RWPE1 (cell line): ENCODE data around the gene C19orf47.

ENCODE experiments used
- CTCF ChIA-PET: fragments of 350-600 bp; sonication (Branson Sonifier 250); formaldehyde crosslinking; extraction: SDS; loops from one replicate; lab custom pipeline; 2021; lab: Yijun Ruan, JAX
- POLR2A ChIA-PET: fragments of 400-600 bp; formaldehyde crosslinking; extraction: SDS; loops from one replicate; lab custom pipeline; 2020; ENCODE audit warnings: antibody characterized with exemption; ENCODE audit not compliant: low non-redundant PET; lab: Yijun Ruan, JAX
- DNase-seq: peaks from one replicate; pipeline ENCODE4 v3.0.0; 2012; ENCODE audit warnings: low spot score
- H3K27ac ChIP-seq: fragments of 450-650 bp; 2 replicates; pipeline ENCODE4 v1.5.1; 2017
- CTCF ChIP-seq: fragments of 450-650 bp; conservative IDR thresholded peaks from 2 replicates; pipeline ENCODE4 v1.5.1; 2017; ENCODE audit warnings: low read depth, mild to moderate bottlenecking

The C19orf47 gene

GRCh38 chr19:40272261-40272660, 75.9 kb downstream of the C19orf47 start:
- POLR2A ChIA-PET = no interaction called here
- CTCF ChIA-PET = no interaction called here
- H3K27ac ChIP-seq = no peak overlapping the region
- no peak for DNase-seq
- TF ChIP-seq CTCF = no peak

- DNase-seq = no peak
- H3K27ac ChIP-seq = no peak overlapping the region
- CTCF ChIA-PET = no interaction called here
- no peak for TF ChIP-seq CTCF
- POLR2A ChIA-PET = no interaction called here
These were observed 76.5 kb downstream of the C19orf47 start for GRCh38 chr19:40271706-40272105.

GRCh38 chr19:40270362-40271089, 77.7 kb downstream of the C19orf47 start:
- ChIA-PET POLR2A (no interaction called here), CTCF (no interaction called here)

More at GRCh38 chr19:40270362-40271089, 77.7 kb downstream of the C19orf47 start:
- TF ChIP-seq CTCF = no peak
- DNase-seq = no peak
- H3K27ac ChIP-seq = no peak overlapping the region
